K562 treated with DMSO at 1 percent for 24 hours (cell line): ENCODE data around the gene NTSR1. TPM values are rescaled to one million over a fixed set of nuclear protein-coding genes. Genes with fewer than 3 reads are reported as not detected.

Source experiments
- total RNA-seq: library from RNA; unstranded; fragments of 300-600 nt; gene quantifications from 2 replicates; pipeline ENCODE4 v1.2.3, GENCODE V29; 2022; ENCODE audit warnings: low read depth; ENCODE audit not compliant: insufficient read depth

Gene NTSR1
- total RNA-seq = 0.12 TPM in 1 of 2 replicates, not detected in the other

GRCh38 chr20:62708591-62709536 lies at the start of gene NTSR1:
Gene NTSR1 (plus strand): TSS chr20:62708836. CDS start chr20:62709208, 372 bp downstream.

DNA sequence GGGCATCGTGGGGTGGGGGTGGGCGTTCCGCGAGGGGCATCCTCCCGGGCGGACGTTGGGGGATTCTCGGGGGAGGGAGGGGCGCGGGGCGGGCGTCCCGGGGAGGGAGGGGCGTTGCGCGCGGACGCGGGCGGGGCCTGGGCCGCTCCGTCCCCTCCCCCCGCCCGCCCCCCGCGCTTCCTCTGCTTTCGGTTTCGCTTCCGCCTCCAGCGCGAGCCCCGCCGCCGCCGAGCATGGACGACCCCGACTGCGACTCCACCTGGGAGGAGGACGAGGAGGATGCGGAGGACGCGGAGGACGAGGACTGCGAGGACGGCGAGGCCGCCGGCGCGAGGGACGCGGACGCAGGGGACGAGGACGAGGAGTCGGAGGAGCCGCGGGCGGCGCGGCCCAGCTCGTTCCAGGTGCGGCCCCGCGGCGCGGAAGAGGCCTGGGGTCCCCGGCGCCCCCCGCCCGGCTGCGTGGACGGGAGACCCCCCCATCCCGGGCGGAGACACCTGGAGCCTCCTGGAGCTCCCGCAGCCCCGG lies 96.1 kb downstream of the NTSR1 start, which contains the start of gene OGFR:
OGFR (plus strand) TSS at position 209 of the 528 bp plus-strand sequence; CDS start at position 234, 25 bp downstream.

Other genes with a start within 250 kb of the NTSR1 start
- 0.22 and 0.79 TPM in 2 replicates for gene GATA5, start 232.8 kb upstream of the NTSR1 start, total RNA-seq
- 2.0 and 2.4 TPM in 2 replicates for gene SLCO4A1, start 66.3 kb upstream of the NTSR1 start, total RNA-seq
- gene MRGBP, start 87.6 kb downstream of the NTSR1 start, total RNA-seq = 13.2 and 13.4 TPM in 2 replicates
- gene OGFR, start 96.0 kb downstream of the NTSR1 start, total RNA-seq = 54.7 and 57.1 TPM in 2 replicates
- 3.5 and 4.0 TPM in 2 replicates for gene COL9A3, start 108.2 kb downstream of the NTSR1 start, total RNA-seq
- 10.8 and 12.2 TPM in 2 replicates for gene TCFL5, start 153.0 kb downstream of the NTSR1 start, total RNA-seq
- 21.6 and 21.9 TPM in 2 replicates for gene DIDO1, start 217.7 kb downstream of the NTSR1 start, total RNA-seq
- 21.5 and 22.0 TPM in 2 replicates for gene GID8, start 229.3 kb downstream of the NTSR1 start, total RNA-seq
- not detected in 2 replicates for gene SLC17A9, start 243.9 kb downstream of the NTSR1 start, total RNA-seq